ENCODE data around the gene YWHAG.

DNA sequence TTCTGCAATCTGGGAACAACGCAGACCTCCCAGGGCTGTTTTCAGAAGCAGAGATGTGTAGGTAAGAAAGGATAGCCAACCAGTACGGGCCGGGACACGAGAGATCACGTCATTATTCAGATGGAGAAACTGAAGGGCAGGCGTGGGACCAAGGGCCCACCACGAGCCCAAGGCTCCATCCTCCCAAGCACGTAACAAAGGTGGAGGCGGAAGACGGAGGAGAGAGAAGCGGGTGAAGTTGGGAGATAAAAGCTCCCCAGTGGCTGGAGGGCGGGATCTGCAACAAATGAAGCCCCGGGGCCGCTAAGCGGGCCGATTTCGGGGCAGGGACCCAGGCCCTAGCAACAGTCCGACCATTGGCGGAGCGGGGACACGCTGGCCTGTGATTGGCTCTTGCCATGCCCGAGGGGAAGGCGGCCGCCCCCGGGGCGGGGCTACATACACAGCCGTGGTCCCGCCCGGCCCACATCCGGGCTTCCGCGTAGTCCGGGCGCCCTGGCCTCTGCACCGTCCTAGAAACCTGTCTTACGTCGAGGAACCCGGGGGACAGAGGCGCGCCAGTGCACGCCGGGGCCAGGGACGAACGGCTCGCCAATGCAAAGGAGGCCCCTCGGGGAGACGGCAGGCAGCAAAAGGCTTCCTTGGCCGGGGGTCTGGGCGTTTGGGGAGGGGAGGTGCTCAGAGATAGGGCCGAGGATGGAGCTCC is 40.9 kb downstream of the YWHAG start:
- TF ChIP-seq EZH2 (IDR thresholded peaks at IDR 0.05): no peak
- TF ChIP-seq, protein P1, sequence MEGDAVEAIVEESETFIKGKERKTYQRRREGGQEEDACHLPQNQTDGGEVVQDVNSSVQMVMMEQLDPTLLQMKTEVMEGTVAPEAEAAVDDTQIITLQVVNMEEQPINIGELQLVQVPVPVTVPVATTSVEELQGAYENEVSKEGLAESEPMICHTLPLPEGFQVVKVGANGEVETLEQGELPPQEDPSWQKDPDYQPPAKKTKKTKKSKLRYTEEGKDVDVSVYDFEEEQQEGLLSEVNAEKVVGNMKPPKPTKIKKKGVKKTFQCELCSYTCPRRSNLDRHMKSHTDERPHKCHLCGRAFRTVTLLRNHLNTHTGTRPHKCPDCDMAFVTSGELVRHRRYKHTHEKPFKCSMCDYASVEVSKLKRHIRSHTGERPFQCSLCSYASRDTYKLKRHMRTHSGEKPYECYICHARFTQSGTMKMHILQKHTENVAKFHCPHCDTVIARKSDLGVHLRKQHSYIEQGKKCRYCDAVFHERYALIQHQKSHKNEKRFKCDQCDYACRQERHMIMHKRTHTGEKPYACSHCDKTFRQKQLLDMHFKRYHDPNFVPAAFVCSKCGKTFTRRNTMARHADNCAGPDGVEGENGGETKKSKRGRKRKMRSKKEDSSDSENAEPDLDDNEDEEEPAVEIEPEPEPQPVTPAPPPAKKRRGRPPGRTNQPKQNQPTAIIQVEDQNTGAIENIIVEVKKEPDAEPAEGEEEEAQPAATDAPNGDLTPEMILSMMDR (IDR thresholded peaks at IDR 0.05): no peak

Data from neural progenitor cell (in vitro differentiated cells).